ENCODE measurements around the gene NCAM1.

GRCh38 chr11:112962579-112963367, 1.6 kb downstream of the NCAM1 start:
- TF ChIP-seq CTCF (IDR thresholded peaks at IDR 0.05; ENCODE audit: extremely low read depth in 1 of 2, insufficient read depth in 1 of 2, low read depth in 1 of 2, low read length in 2 of 2): no peak
- no peak for TF ChIP-seq POLR2AphosphoS5 (IDR thresholded peaks at IDR 0.05; ENCODE audit: insufficient read depth, low read depth, low read length)
- TF ChIP-seq POLR2A (IDR thresholded peaks at IDR 0.05; ENCODE audit: low read depth, low read length): no peak
- TF ChIP-seq MAX (IDR thresholded peaks at IDR 0.05; ENCODE audit: insufficient read depth, insufficient read length): no peak
- TF ChIP-seq EZH2 (IDR thresholded peaks at IDR 0.05; ENCODE audit: borderline replicate concordance, low read depth, low read length, severe bottlenecking): peak; percentile 51
- no peak for TF ChIP-seq GATA2 (IDR thresholded peaks at IDR 0.05; ENCODE audit: insufficient read depth, insufficient read length, low read depth, low read length)
- no peak for TF ChIP-seq MYC (IDR thresholded peaks at IDR 0.05; ENCODE audit: low read depth, low read length)
- no peak for TF ChIP-seq JUN (IDR thresholded peaks at IDR 0.05; ENCODE audit: borderline replicate concordance, insufficient read depth, insufficient read length, low read depth)
- TF ChIP-seq FOS (IDR thresholded peaks at IDR 0.05; ENCODE audit: borderline replicate concordance, insufficient read depth, low read length): no peak

All from endothelial cell of umbilical vein (primary cell).